SK-N-SH (cell line): Measurements from ENCODE around the gene KMO.

Source experiments
- CTCF ChIP-seq: fragments of 200-600 bp; sonication (generic); IDR thresholded peaks from 2 replicates; pipeline ENCODE4 v1.6.1; 2017; ENCODE audit warnings: antibody characterized with exemption, mild to moderate bottlenecking, moderate library complexity
- FOXJ3 ChIP-seq: sonication (generic); formaldehyde crosslinking; IDR thresholded peaks from 2 replicates; pipeline ENCODE4 v1.5.1; 2020; ENCODE audit warnings: mild to moderate bottlenecking, missing genetic modification reagents
- JUND ChIP-seq: IDR thresholded peaks from 2 replicates; pipeline ENCODE4 v1.4.0; 2012
- POLR2AphosphoS5 ChIP-seq: IDR thresholded peaks from 2 replicates; pipeline ENCODE4 v1.6.1; 2012; ENCODE audit warnings: low read depth, low read length
- RAD21 ChIP-seq: IDR thresholded peaks from 2 replicates; pipeline ENCODE4 v1.6.1; 2012; ENCODE audit warnings: mild to moderate bottlenecking, low read length
- TF ChIP-seq, protein P1 (sequence below): IDR thresholded peaks from 2 replicates; pipeline ENCODE4; 2012

DNA sequence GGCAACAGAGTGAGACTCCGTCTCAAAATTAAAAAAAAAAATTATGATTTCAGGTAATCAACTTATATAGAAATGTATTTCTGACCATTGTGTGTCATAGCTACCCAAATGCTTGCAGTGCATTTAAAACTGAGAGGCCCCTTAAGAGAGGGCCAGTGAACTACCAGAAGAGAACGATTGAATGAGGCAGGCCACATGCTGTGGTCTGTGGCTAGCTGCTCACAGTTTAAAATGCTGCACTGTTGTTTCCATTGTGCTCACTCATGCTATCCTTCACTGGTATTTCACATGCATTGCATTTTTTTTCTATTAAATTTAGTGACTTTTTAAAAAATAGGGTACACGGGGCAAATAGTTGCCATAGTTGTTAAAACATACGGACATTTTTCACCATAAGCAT, 82.0 kb downstream of the KMO start:
- TF ChIP-seq POLR2AphosphoS5 (no peak), CTCF (no peak), JUND (no peak), FOXJ3 (CRISPR knock-in tag) (no peak), RAD21 (no peak)
- TF ChIP-seq, protein P1, sequence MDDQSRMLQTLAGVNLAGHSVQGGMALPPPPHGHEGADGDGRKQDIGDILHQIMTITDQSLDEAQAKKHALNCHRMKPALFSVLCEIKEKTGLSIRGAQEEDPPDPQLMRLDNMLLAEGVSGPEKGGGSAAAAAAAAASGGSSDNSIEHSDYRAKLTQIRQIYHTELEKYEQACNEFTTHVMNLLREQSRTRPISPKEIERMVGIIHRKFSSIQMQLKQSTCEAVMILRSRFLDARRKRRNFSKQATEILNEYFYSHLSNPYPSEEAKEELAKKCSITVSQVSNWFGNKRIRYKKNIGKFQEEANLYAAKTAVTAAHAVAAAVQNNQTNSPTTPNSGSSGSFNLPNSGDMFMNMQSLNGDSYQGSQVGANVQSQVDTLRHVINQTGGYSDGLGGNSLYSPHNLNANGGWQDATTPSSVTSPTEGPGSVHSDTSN, result no peak
